ENCODE results near the gene BMP2K. TPM values are rescaled to one million over a fixed set of nuclear protein-coding genes. Genes with fewer than 3 reads are reported as not detected.

The BMP2K gene
- total RNA-seq, 2 experiments from 2014 or later = 10.6 to 14.5 TPM

Small RNA genes lying within 50 kb of the gene (microRNA-seq; reads per million reads assigned to microRNA genes)
- gene MIR5096 (ENCODE audit: borderline replicate concordance) = not detected

Other genes with a start within 250 kb of the BMP2K start
- 1 to 10 TPM in 1 of 2 experiments, under 1 TPM in 1; 0.49 to 1.0 TPM for gene ANXA3, start 224.6 kb upstream of the BMP2K start, total RNA-seq
- gene PAQR3, start 163.1 kb downstream of the BMP2K start, total RNA-seq = 1 to 10 TPM; 7.8 to 8.8 TPM